ENCODE data around the gene PORCN. TPM values are rescaled to one million over a fixed set of nuclear protein-coding genes. Genes with fewer than 3 reads are reported as not detected.

PORCN gene
- total RNA-seq, 1 experiment from 2014 or later = 11.9 TPM

GRCh38 chrX:48507246-48507645, 1.5 kb upstream of the PORCN start:
- Histone ChIP-seq H3K27ac (ENCODE audit: low read depth, low read length, poor library complexity, severe bottlenecking) (no peak overlapping the region), H3K4me3 (ENCODE audit: low read depth, low read length, poor library complexity, severe bottlenecking) (no peak overlapping the region), H3K36me3 (ENCODE audit: insufficient read depth, low read length, poor library complexity, severe bottlenecking) (no peaks in the 10 kb centered on the region), H3K4me1 (ENCODE audit: insufficient read depth, low read length, poor library complexity, severe bottlenecking) (no peaks in the 10 kb centered on the region), H3K9me3 (ENCODE audit: low read depth, low read length, poor library complexity, severe bottlenecking) (no peaks in the 10 kb centered on the region), H3K27me3 (replicated peaks; ENCODE audit: insufficient read depth, low read depth, low read length, poor library complexity) (no peaks in the 10 kb centered on the region)
- ChIA-PET POLR2A (ENCODE audit: low non-redundant PET) (no interaction called here), CTCF (no interaction called here)
- TF ChIP-seq EZH2 (IDR thresholded peaks at IDR 0.05; ENCODE audit: borderline replicate concordance, low read depth, low read length, poor library complexity, severe bottlenecking) (no peak), CTCF (conservative IDR thresholded peaks at IDR 0.05; ENCODE audit: low read depth, low read length) (no peak)
- DNase-seq (ENCODE audit: low spot score) = no peak
- intact Hi-C loops (cut with micrococcal nuclease; ENCODE audit: unreplicated experiment) = no loop called here
- no TSS peak for BruUV-seq (replicated peaks)

- no peak for DNase-seq (ENCODE audit: low spot score)
- no TSS peak for BruUV-seq (replicated peaks)
- Histone ChIP-seq H3K27me3 (replicated peaks; ENCODE audit: insufficient read depth, low read depth, low read length, poor library complexity) (no peaks in the 10 kb centered on the region), H3K4me1 (ENCODE audit: insufficient read depth, low read length, poor library complexity, severe bottlenecking) (no peaks in the 10 kb centered on the region), H3K27ac (ENCODE audit: low read depth, low read length, poor library complexity, severe bottlenecking) (peak overlapping the region; percentile 67), H3K36me3 (ENCODE audit: insufficient read depth, low read length, poor library complexity, severe bottlenecking) (no peaks in the 10 kb centered on the region), H3K4me3 (ENCODE audit: low read depth, low read length, poor library complexity, severe bottlenecking) (peak overlapping the region; percentile 66), H3K9me3 (ENCODE audit: low read depth, low read length, poor library complexity, severe bottlenecking) (no peaks in the 10 kb centered on the region)
- ChIA-PET CTCF (no interaction called here), POLR2A (ENCODE audit: low non-redundant PET) (no interaction called here)
- no peak for TF ChIP-seq EZH2 (IDR thresholded peaks at IDR 0.05; ENCODE audit: borderline replicate concordance, low read depth, low read length, poor library complexity, severe bottlenecking)
- no peak for TF ChIP-seq CTCF (conservative IDR thresholded peaks at IDR 0.05; ENCODE audit: low read depth, low read length)
- intact Hi-C loops (cut with micrococcal nuclease; ENCODE audit: unreplicated experiment) = no loop called here
Observed at GRCh38 chrX:48509245-48509590, 426 bp downstream of the PORCN start.

GRCh38 chrX:48509619-48510018, 827 bp downstream of the PORCN start:
- intact Hi-C loops (cut with micrococcal nuclease; ENCODE audit: unreplicated experiment) = no loop called here
- POLR2A ChIA-PET (ENCODE audit: low non-redundant PET) = no interaction called here
- H3K36me3 ChIP-seq (ENCODE audit: insufficient read depth, low read length, poor library complexity, severe bottlenecking) = no peaks in the 10 kb centered on the region
- H3K4me1 ChIP-seq (ENCODE audit: insufficient read depth, low read length, poor library complexity, severe bottlenecking) = no peaks in the 10 kb centered on the region
- CTCF ChIA-PET = no interaction called here
- no peak for DNase-seq (ENCODE audit: low spot score)
- no peak overlapping the region for H3K27ac ChIP-seq (ENCODE audit: low read depth, low read length, poor library complexity, severe bottlenecking)
- no peaks in the 10 kb centered on the region for H3K27me3 ChIP-seq (replicated peaks; ENCODE audit: insufficient read depth, low read depth, low read length, poor library complexity)
- no peak for TF ChIP-seq EZH2 (IDR thresholded peaks at IDR 0.05; ENCODE audit: borderline replicate concordance, low read depth, low read length, poor library complexity, severe bottlenecking)
- TF ChIP-seq CTCF (conservative IDR thresholded peaks at IDR 0.05; ENCODE audit: low read depth, low read length) = no peak
- no peaks in the 10 kb centered on the region for H3K9me3 ChIP-seq (ENCODE audit: low read depth, low read length, poor library complexity, severe bottlenecking)
- BruUV-seq (replicated peaks) = no TSS peak
- peak overlapping the region; percentile 66 for H3K4me3 ChIP-seq (ENCODE audit: low read depth, low read length, poor library complexity, severe bottlenecking)

Measured in A673 (cell line).